ENCODE results near the gene MOGAT3. TPM values are rescaled to one million over a fixed set of nuclear protein-coding genes. Genes with fewer than 3 reads are reported as not detected.

The MOGAT3 gene
- total and polyA plus RNA-seq, 7 experiments from 2014 or later, result not detected

DNA sequence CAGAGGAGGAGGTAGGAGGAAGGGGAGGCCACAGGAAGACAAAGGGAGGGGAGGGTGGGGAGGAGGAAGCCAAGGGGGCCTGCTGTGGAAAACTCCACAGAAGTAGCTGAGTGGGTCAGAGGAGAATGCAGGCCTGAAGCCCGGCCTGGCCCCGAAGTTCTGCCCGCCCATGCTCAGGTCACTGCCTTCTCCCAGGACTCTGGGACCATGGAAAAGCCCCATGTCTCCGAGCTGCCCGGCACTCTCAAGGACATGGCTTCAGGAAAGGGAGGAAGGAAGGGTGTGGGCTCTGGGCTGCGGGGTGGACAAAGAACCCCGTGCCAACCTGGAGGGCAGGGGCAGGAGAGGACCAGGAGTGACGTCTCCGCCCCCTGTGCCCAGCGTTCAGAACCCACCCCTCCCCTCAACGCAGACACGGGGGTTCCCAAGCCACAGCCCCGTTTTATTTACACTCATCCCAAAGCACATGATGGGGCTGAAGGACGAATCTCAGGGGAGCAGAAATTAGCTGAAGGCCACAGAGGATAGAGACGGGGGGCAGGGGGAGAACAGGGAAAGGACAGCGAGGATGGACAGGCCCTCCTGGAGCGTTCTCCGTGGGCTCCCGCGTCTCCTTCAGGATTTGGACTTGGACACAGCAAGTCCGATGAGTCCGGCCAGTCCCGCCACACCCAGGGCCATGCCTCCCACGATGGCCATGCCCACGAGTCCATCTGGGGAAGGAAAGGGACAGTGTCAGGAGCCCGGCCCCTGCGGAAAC is 38.5 kb upstream of the MOGAT3 start:
- H3K9me3 ChIP-seq (ENCODE audit: control insufficient read depth in 2 of 3, low read length in 3 of 3), result no peaks in the 10 kb centered on the region
- intact Hi-C loops (cut with micrococcal nuclease), result no loop called here
- H3K36me3 ChIP-seq (ENCODE audit: control insufficient read depth in 2 of 3, insufficient read depth in 3 of 3, low read length in 3 of 3), result peaks cover 0 to 54% (median 12%) of the 10 kb centered on the region in 3 experiments
- Mint-ChIP-seq H3K36me3 (peaks cover 0 to 4% (median 0%) of the 10 kb centered on the region in 5 donors), H3K27me3 (no peaks in the 10 kb centered on the region), H3K27ac (no peak overlapping the region), H3K4me1 (peaks cover 0 to 28% (median 17%) of the 10 kb centered on the region in 7 donors), H3K9me3 (no peaks in the 10 kb centered on the region), H3K4me3 (no peak overlapping the region)
- CTCF ChIA-PET, result no interaction called here
- no peak for DNase-seq
- H3K4me1 ChIP-seq (ENCODE audit: control insufficient read depth in 2 of 2, insufficient read depth in 2 of 2, low read length in 2 of 2), result peaks cover 8% of the 10 kb centered on the region in 2 donors
- POLR2A ChIA-PET, result no interaction called here
- no peaks in the 10 kb centered on the region for H3K27me3 ChIP-seq (ENCODE audit: control insufficient read depth in 2 of 2, insufficient read depth in 2 of 2, low read length in 2 of 2)
- H3K4me3 ChIP-seq (ENCODE audit: low read length), result no peak overlapping the region
- H3K27ac ChIP-seq (ENCODE audit: low read depth, low read length), result no peak overlapping the region
- ATAC-seq, result no peak

DNA sequence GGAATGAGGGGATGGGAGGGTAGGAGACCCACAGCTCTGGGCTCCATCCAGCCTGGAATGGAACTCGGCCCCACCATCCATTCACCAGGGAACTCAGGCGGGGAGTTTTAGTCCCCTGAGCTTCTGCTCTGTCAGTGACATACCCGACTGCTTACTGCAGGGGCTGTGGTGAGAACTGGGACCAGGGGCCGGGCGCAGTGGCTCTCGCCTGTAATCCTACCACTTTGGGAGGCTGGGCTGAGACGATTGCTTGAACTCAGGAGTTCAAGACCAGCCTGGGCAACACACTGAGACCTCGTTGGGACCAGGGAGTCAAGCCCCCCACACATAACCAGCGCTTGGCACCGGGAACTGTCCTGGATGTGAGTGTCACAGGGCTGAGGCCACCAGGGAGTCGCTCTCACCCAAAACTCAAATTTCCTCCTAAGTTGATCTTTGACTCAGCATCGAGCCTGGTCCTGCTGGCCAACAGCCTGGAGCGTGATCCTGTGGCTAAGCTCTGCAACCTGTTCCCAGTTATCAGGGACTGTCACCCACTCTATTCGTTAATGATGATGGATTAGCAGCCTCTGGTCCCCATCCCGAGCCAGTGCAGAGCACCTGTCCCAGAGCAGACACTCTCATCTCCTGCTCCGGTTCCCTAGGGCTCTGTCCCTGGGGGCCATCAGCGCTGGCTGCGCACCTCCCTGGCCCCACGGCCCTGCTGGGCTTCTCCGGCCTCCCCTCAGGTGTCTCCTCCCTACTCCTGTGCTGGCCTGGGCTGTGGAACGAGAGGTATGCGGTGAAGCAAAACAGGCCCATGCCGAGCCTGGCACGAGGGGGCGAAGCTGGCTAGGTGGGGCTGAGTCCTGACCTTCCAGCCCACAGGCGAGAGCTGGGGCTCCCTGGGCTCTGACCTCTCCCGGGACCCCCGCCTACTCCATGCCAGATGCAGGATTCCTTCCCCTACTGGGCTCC is 37.7 kb upstream of the MOGAT3 start:
- ChIA-PET POLR2A (no interaction called here), CTCF (interaction anchor here (0.9 kb wide), 1 partner anchor 8 kb away, joined by 3 read pairs; no protein-coding TSS in a partner anchor)
- no peak overlapping the region for H3K4me3 ChIP-seq (ENCODE audit: low read length)
- peaks cover 0 to 53% (median 12%) of the 10 kb centered on the region in 3 experiments for H3K36me3 ChIP-seq (ENCODE audit: control insufficient read depth in 2 of 3, insufficient read depth in 3 of 3, low read length in 3 of 3)
- ATAC-seq (no peak), DNase-seq (no peak)
- Mint-ChIP-seq H3K9me3 (no peaks in the 10 kb centered on the region), H3K27me3 (no peaks in the 10 kb centered on the region), H3K36me3 (peaks cover 0 to 4% (median 0%) of the 10 kb centered on the region in 5 donors), H3K4me1 (peaks cover 0 to 21% (median 8%) of the 10 kb centered on the region in 7 donors), H3K4me3 (no peak overlapping the region), H3K27ac (peak overlapping the region in 1 of 9 donors; percentile 42)
- intact Hi-C loops (cut with micrococcal nuclease), result no loop called here
- no peaks in the 10 kb centered on the region for H3K9me3 ChIP-seq (ENCODE audit: control insufficient read depth in 2 of 3, low read length in 3 of 3)
- no peak overlapping the region for H3K27ac ChIP-seq (ENCODE audit: low read depth, low read length)
- peaks cover 0 to 2% of the 10 kb centered on the region in 2 donors for H3K4me1 ChIP-seq (ENCODE audit: control insufficient read depth in 2 of 2, insufficient read depth in 2 of 2, low read length in 2 of 2)
- H3K27me3 ChIP-seq (ENCODE audit: control insufficient read depth in 2 of 2, insufficient read depth in 2 of 2, low read length in 2 of 2), result no peaks in the 10 kb centered on the region

DNA sequence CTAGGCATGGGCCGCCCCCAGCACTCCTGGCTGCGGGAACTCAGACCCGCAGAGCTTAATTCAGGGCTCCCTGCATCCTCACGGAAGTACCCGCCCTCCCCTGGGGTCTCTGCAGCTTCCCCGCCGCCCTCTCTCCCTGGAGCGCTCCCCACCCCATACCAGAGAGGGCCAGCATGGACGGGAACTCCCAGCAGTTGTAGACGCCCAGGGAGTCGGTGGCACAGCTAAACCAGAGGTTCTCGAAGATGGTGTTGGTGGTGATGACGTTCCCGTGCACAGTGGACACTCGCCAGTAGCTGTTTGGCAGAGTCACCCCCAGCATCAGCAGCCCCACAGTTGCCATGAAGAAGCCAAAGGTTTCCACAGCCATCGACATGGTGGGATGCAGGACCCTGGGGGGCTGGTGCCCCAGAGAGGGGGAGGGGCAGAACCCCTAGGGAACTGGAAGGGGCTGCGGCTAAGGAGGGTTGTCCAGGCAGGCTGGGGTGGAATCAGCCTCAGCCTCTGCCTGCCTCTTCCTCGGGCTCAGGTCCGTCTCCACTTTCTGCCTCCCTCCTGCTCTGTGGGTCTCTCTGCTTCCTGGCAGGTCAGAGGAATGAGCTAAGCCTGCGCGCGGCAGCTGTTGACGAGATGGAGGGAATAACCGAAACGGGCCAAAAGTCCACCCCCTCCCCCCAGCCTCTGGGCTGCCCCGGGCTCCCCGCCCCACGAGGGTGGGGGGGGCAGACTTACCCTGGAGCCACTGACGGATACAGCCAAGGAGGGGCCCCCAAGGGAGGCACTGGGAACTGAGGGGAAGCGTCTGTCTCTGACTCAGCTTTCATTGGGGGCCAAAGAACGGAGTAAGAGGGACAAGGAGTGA is 36.6 kb upstream of the MOGAT3 start, which contains the start of gene CLDN15:
Gene CLDN15 (minus strand): TSS at position 597 of the 862 bp plus-strand sequence. CDS start 221 bp downstream, at position 376.
- H3K27me3 ChIP-seq (ENCODE audit: control insufficient read depth in 2 of 2, insufficient read depth in 2 of 2, low read length in 2 of 2), result no peaks in the 10 kb centered on the region
- H3K4me3 ChIP-seq (ENCODE audit: low read length), result no peak within 1 kb of the TSS
- intact Hi-C loops (cut with micrococcal nuclease), result no loop called here
- H3K36me3 Mint-ChIP-seq, result peaks cover 0 to 4% (median 0%) of the 10 kb centered on the region in 5 donors
- no peaks in the 10 kb centered on the region for H3K9me3 Mint-ChIP-seq
- POLR2A ChIA-PET, result no interaction called here
- H3K4me1 Mint-ChIP-seq, result peaks cover 0 to 14% (median 0%) of the 10 kb centered on the region in 7 donors
- no peaks in the 10 kb centered on the region for H3K27me3 Mint-ChIP-seq
- no peaks in the 10 kb centered on the region for H3K4me1 ChIP-seq (ENCODE audit: control insufficient read depth in 2 of 2, insufficient read depth in 2 of 2, low read length in 2 of 2)
- no peak for DNase-seq
- CTCF ChIA-PET, result interaction anchor here (0.9 kb wide), 1 partner anchor 9 kb away, joined by 3 read pairs; no protein-coding TSS in a partner anchor
- H3K36me3 ChIP-seq (ENCODE audit: control insufficient read depth in 2 of 3, insufficient read depth in 3 of 3, low read length in 3 of 3), result peaks cover 0 to 53% (median 12%) of the 10 kb centered on the region in 3 experiments
- H3K27ac Mint-ChIP-seq, result peak within 1 kb of the TSS in 2 of 9 donors; percentile 42 to 63
- ATAC-seq, result no peak
- no peaks in the 10 kb centered on the region for H3K9me3 ChIP-seq (ENCODE audit: control insufficient read depth in 2 of 3, low read length in 3 of 3)
- no peak within 1 kb of the TSS for H3K27ac ChIP-seq (ENCODE audit: low read depth, low read length)
- H3K4me3 Mint-ChIP-seq, result no peak within 1 kb of the TSS

DNA sequence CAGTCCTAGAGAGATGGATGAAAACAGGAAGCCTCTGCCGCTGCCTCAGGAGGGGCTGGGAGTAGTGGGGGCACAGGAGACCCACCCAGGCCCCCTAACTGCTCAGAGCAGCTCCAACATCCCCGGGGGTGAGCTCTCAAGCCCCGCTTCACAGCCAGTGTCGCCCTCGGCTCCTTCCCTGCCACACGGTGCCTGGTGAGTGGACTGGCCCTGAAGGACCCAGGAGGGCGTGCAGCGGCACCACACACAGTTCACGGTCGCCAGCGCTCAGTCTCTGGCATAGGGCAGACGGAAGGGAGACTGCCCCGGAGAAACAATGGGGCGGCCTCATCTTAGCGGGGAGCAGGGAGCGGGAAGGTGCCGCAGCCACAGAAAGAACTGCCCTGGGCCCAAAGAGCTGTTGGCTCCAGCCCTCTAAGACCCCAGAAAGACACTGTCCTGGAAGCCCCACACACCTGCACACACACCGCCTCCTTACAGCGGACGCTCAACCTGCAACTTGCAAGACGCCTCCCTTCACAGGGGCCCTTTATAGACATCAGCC is 35.5 kb upstream of the MOGAT3 start:
- no peak for DNase-seq
- Histone ChIP-seq H3K4me1 (ENCODE audit: control insufficient read depth in 2 of 2, insufficient read depth in 2 of 2, low read length in 2 of 2) (no peaks in the 10 kb centered on the region), H3K36me3 (ENCODE audit: control insufficient read depth in 2 of 3, insufficient read depth in 3 of 3, low read length in 3 of 3) (peaks cover 0 to 55% (median 12%) of the 10 kb centered on the region in 3 experiments), H3K4me3 (ENCODE audit: low read length) (no peak overlapping the region), H3K9me3 (ENCODE audit: control insufficient read depth in 2 of 3, low read length in 3 of 3) (no peaks in the 10 kb centered on the region), H3K27me3 (ENCODE audit: control insufficient read depth in 2 of 2, insufficient read depth in 2 of 2, low read length in 2 of 2) (no peaks in the 10 kb centered on the region), H3K27ac (ENCODE audit: low read depth, low read length) (no peak overlapping the region)
- no peaks in the 10 kb centered on the region for H3K27me3 Mint-ChIP-seq
- ATAC-seq, result no peak
- H3K9me3 Mint-ChIP-seq, result no peaks in the 10 kb centered on the region
- peaks cover 0 to 10% (median 0%) of the 10 kb centered on the region in 7 donors for H3K4me1 Mint-ChIP-seq
- peaks cover 0 to 4% (median 0%) of the 10 kb centered on the region in 5 donors for H3K36me3 Mint-ChIP-seq
- no peak overlapping the region for H3K4me3 Mint-ChIP-seq
- POLR2A ChIA-PET, result no interaction called here
- H3K27ac Mint-ChIP-seq, result peak overlapping the region in 1 of 9 donors; percentile 36
- CTCF ChIA-PET, result no interaction called here
- intact Hi-C loops (cut with micrococcal nuclease), result no loop called here

DNA sequence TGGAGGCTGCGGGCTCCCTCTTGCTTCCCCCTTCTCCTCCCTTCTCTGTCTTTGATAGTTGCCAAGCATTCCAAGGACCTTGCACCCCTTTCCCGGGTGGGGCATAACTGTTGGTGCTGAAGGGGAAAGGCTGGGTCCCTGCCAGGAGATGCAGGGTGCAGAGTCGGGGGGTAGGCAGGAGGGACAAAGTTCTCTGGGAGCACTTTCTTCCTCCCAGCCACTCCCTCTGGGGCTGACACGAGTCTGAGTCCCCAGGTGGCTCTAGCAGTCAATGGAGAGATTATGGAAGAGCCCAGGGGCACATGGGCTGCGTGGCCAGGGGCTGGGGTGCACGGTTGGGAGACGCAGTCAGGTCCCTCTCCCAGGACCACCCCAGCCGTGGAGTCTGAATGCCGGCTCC is 34.7 kb upstream of the MOGAT3 start:
- Mint-ChIP-seq H3K4me1 (peaks cover 0 to 8% (median 3%) of the 10 kb centered on the region in 7 donors), H3K4me3 (no peak overlapping the region), H3K27ac (no peak overlapping the region), H3K9me3 (no peaks in the 10 kb centered on the region), H3K36me3 (peaks cover 0 to 4% (median 3%) of the 10 kb centered on the region in 5 donors), H3K27me3 (no peaks in the 10 kb centered on the region)
- Histone ChIP-seq H3K27ac (ENCODE audit: low read depth, low read length) (no peak overlapping the region), H3K4me3 (ENCODE audit: low read length) (no peak overlapping the region), H3K36me3 (ENCODE audit: control insufficient read depth in 2 of 3, insufficient read depth in 3 of 3, low read length in 3 of 3) (peaks cover 0 to 56% (median 10%) of the 10 kb centered on the region in 3 experiments), H3K27me3 (ENCODE audit: control insufficient read depth in 2 of 2, insufficient read depth in 2 of 2, low read length in 2 of 2) (no peaks in the 10 kb centered on the region), H3K9me3 (ENCODE audit: control insufficient read depth in 2 of 3, low read length in 3 of 3) (no peaks in the 10 kb centered on the region), H3K4me1 (ENCODE audit: control insufficient read depth in 2 of 2, insufficient read depth in 2 of 2, low read length in 2 of 2) (no peaks in the 10 kb centered on the region)
- ChIA-PET POLR2A (no interaction called here), CTCF (interaction anchor here (1.0 to 1.1 kb wide), 2 partner anchors 8 to 40 kb away, joined by 4 read pairs; no protein-coding TSS in a partner anchor)
- ATAC-seq (no peak), DNase-seq (no peak)
- intact Hi-C loops (cut with micrococcal nuclease), result no loop called here

Data from naive thymus-derived CD4-positive, alpha-beta T cell (primary cell).